ENCODE results near the gene BCL2.
"Not testable (repeated sequence)": the region's sequence is repeated elsewhere in the genome, so short reads cannot be mapped to it uniquely, and the experiment has no call there.

The BCL2 gene

DNA sequence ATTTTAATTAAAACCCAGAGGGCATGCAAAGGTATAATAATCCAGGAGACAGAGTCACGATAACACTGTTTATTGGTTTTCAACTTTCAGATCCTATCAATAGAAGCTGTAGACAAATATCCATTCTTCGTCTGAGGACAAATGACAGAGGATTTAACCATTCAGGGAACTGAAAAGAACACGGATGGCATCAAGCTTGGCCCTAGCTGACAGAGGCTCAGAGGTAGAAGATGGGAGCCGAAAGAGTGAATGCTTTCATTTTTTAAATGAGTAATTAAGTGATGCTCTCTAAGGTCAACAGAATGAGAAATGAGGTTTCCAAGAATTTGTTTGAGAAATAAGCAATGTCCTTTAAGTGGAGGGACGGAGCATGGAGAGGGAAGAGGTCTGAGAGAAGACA, 62.1 kb downstream of the BCL2 start:
- no peak for DNase-seq

DNA sequence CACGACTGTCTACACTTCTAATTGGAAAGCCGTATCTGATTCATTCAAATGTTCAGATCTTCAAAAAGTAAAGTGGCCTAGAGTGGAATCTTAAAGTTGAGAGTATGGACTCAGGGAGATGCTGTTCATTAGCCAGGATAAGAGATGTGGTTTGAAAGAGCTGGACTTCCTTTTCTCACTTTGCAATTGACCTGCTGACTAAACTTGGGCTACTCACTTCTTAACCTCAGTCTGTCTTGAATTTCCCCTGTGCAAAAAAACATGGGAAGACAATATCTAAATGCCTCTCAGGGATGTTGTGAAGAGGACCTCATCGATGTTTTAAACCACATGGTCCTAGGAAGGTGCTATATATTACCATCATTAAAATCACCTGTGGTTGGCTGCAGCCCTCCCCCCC, 64.1 kb downstream of the BCL2 start:
- no peak for DNase-seq

DNA sequence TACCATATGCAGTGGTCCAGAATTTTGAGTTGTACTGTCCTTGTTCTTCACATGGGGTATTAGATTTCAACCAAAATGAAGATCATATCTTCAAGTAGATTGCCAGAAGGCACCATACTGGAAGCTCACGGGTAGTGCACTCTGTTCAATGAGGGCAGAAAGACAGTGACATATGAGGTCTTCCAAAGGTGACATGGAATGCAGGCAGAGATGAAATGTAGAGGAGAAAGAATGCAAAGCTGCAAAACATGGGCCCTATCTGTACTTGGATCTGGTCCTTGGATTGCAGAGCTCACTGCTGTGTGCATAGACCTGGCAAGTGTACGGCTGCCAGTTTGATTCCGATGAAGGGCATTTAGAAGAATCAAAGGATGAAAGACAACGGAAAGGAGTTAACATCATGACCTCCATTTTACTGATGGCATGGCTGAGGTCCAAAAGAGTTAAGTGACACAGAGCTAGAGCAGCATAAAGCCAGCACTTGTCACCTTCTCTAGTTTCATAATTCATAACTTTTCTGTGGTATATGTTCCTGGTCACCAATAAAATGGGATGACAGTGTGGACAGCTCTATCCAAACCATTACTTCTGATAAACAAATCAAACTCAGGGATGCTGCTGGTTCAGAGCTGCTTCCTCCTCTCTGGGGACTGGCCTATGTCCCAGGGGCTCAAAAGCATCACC, 64.7 kb downstream of the BCL2 start:
- no peak for DNase-seq

DNA sequence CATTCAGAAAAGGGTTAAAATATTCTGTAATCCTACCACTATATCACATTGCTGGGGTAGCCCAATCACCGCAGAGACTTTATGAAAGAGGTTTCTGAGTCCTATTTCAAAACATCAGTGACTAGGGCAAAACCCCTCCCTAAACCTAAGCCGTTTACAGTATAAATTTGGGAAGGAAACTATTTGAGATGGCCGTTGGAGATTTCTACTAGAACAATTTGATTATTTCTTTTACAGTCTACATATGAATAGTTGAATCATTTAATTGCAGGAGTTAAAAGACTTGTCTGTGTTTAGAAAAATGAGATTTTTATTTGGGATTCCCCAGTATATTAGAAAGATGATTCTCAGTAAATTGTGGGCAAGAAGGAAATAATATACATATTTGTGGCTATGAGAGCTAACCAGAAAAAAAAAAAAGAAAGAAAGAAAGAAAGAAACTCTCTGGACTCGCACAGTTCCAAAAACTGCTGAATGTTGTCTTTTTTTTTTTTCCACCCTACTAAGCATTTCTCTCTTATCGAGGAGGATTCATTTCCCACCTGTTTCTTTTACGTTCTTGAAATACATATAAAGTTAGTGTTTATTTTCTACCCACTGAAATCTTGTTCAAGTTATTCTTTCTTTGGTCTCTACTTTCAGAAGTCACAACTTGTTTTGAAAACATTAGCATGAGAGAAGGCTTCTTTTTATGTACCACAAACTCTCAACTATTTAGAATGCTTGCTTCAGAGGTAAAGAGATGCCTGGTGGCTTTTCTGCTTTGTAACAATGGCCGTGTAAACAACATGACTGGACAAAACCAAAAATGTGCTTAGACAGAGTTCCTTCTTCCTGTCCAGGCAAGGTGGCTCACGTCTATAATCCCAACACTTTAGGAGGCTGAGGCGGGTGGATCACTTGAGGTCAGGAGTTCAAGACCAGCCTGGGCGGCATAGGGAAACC, 65.9 kb downstream of the BCL2 start:
- DNase-seq = no peak

DNA sequence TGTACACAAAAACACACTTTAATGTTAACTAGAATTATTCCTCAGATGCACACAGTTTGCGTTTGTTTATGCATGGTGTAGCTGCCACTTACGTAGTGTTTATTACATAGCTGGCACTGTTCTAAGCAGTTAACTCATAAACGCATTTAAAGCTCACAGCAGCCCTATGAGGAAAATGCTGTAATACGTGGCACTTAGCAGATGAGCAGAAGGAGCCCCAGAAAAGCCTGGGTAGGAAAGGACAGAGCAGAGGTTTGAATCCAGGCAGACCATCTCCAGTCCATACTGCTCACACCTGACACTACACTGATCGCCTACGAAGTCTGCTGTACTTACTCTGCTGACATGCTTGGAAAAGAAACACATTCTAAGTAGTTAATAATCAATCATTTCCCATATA, 66.6 kb downstream of the BCL2 start:
- DNase-seq = no peak

DNA sequence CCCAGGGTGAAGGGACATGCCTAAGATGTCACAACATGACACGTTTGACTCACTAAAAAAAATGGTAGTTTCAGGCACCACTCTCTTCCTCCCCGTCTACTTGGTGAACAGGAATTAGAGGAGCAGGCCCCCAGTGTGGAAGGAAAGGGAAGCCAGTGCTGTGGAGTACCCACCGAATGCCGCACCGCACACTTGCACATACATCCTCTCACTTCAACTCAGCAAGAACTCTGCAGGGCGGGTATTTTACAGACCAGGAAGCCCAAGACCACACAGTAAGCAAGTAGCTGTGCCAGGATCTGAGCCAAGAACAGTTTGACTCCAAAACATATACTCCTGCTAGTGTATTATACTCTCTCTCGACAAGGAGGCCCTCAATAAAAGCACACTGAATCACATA, 69.8 kb downstream of the BCL2 start:
- DNase-seq = peak; percentile 50

DNA sequence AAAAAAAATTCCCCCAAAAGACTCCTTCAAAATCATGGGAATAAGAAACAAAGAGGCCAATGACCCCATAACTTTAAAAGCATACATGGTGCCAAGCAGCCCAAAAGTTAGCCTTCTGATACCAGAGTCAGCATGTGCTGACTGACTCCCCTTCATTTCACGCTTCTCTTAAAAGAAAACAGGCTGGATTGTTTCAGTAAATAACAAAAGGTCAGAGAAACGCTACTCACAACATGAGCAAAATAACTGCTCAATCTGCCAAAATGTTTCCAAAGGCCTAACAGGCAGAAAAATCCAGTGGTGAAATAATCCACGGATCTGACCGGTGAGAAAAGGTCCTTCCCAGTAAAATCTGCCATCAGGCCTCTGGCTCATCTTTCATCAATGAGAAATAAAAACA, 71.6 kb downstream of the BCL2 start:
- no peak for DNase-seq

DNA sequence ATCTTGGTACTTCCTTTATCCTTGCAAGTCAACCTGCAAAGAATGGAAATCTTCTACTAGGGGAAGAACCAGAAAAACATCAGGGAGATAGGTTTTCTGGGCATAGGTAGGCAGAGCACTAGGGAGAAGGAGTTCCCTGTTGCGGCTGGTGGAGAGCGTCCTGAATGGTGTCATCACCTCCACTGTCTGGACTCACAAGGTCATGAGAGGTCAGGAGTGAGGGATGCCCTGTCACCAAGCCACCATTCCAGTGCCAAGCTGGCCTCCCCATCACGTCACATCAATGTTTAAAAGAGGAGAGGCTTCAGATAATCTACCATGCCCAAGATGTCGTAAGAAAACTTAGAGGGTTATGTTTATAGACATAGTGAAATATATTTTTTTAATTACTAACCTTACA, 72.1 kb downstream of the BCL2 start:
- no peak for DNase-seq

DNA sequence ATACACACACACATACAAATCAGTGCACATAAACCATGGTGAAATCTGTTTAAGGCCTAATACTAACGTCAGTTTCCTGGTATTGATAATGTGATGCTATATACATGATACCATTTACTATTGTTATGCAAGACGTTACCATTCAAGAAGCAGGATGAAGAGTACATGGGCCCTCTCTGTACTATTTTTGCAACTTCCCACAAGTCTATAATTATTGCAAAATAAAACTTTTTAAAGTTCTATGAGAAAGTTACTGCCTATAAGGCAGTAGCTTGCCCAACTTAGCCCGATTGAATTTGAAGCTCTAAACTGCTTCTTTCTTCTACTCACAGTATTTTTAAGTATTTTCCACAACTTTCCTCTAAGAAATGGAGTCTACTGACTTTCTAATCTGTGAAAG, 74.0 kb downstream of the BCL2 start:
- no peak for DNase-seq

DNA sequence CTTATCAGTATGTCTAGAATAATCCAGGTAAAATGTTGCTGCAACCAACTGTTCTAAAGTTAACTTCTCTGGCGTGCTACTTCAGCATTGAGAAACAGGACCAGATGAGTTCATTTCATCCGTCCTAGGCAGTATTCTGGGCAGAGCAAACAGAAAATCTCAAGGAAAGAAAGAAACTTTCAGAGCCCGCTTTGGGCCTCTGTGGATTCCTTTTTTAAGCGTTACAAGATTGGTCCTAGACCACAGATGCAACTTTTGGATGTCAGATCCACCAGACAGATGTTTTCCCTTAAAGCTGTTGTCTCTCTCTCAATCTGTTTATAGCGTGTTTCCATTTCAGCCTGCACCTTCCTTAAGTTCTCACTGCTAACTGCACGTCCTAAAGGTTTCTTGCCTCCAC, 75.0 kb downstream of the BCL2 start:
- DNase-seq = no peak

DNA sequence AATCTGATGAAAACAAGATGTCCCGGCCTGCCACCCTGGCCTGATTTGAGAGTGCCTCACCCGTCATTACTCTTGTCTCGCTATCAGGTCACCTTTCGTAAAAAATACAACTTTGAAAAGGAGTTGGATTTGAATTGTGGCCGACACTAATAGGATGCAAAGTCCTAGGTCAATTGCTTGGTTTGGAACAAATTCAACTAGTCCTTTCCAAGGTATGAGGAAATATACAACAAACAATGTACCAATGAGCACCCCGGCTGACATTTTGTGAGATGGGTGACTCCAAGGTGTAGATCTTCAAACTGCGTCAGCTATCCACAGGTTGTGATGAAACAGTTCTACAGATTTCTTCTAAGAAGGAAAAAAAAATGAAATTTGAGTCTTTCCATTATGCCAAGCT, 77.8 kb downstream of the BCL2 start:
- no peak for DNase-seq

DNA sequence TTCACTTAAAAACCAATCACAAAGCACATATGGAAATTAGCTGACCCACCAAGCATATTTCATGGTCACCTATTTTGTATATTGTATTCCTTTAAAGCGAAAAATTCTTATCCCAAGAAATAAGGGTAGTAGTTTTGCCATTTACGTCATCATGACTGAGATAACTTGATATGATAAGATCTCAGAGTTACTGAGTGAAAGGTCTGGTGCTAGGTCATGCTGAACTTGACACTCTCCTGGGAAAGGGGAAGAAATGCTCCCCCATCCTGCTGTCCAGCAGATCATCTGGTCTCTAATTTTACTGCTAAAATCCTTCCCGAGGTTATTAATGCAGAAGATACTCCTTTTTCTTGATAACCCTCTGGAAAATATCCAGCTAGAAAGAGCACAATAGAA, 78.3 kb downstream of the BCL2 start:
- DNase-seq = no peak

DNA sequence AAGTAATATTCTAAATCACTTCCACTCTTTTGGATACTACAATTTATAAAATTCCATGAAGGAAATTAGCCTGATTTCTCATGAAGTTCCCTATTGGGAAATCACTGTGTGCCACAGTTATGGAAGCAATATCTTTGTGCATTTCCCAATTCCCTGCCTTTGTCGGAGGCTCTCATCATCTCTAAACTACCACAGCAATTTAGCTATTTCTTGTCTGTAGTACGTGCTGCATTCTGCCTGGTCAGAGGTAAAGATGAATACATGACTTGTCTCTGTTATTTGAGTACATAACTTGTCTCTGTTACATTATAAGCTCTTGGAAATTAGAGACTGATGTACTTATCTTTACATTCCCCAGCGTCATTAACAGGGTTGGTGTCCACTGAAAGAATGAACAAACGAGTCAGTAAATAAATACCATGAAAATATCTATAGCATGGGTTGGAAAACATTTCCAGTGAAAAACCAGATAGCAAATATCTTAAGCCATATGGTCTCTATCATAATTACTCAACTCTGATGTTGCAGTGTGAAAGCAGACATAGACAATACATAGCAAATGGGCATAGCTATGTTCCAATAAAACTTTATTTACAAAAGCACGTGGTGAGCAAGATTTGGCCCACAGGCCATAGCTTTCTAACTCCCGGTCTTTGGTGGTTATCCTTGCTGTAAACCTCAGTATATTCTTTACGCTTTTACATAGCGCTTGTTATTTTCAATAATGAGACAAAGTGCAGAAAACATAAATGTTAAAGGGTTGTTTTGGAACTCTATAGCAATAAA, 78.8 kb downstream of the BCL2 start:
- no peak for DNase-seq

DNA sequence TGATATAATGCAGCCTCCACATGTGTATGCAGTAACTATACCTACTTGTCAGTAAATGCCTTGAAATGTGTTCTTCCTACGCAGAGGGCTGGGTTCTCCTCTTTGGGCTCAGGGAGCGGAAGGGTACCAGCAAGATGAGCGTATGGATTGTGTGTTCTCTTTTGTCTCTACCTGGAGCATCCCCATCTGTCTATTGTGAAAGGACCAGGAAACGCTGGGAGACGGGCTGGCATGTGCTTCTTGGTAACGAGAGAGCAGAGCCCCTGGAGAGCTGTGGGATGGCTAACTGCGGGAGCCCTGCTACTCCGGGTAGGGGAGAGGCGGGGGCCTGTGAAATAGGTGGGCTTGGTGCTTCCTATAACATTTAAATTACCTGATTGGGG, 80.9 kb downstream of the BCL2 start:
- DNase-seq = no peak

DNA sequence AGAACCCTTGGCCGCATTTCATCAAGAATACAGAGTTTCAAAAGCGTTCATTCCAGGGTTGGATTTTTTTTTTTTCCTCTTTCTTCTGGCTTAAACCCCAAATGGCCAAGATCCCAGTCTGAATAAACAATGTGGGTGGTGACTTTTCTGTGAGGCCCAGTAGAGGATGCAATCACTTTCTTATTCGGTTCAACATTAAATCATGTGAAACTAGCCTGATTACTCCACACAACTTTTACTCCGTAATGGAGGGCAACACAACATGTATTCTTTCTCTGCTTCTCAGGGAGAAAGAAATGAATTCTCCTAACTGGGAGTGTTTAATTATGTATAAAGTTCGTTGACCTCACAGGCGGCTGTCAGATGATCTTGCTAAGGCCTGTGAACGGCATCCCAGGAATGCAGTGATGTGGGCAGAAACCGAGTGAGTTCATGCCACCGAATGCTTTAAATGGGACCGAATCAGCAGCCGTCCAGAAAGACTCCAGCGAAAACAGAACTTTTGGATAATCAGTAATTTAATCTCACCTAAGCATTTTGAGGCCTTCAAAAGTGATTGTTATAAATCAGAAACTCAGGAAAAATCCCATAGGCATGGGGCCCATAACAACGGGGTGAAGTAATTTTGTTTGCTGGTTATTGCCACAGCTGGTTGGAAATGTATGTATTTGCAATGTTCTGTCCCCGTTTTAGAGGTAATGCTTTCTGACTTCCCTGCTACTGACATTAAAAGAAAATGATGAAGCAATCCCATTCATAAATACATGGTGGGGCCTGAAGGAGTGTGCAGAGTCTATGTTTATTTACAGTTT, 81.5 kb downstream of the BCL2 start:
- DNase-seq = no peak

DNA sequence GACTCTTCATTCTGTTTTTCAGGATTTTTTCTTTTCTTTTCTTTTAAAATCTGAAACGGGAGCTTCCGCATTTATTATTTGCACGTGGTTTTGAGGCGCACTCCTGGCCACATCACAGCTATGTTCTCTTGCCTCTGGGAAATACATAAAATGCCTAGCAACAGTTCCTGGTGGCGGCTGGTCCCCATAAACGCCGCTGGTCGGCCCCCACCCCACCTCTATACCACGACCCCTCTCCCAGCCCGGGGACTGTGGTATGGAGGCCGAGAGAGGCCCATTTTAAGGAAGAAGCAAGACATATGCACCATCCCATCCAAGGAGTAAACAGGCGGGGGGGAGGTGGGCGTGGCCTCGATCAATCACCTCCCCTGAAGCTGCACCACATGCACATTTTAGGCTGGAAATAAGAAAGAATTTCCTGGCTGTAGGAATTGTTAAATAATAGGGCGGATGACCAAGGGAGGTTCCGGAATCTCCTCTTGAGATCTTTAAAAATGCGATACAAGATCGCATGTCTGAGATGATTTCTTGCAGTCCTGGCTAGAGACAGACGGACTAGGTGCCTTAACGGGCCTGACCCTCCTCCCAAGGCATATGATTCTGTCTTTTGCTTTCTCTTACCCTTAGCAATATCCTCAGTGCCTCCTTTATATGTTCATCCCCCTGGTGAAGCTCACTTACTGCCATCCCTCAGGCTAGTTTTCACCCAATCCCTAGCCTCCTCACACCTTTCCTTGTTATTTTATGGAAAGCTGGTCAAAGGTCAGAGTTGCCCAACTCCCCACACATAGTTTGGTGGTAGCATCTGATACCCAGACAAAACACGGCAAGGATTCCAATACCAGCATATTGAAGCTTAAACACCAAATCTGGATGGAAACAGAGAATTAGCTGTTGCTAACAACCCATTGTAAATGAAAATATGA, 82.4 kb downstream of the BCL2 start:
- DNase-seq = no peak

DNA sequence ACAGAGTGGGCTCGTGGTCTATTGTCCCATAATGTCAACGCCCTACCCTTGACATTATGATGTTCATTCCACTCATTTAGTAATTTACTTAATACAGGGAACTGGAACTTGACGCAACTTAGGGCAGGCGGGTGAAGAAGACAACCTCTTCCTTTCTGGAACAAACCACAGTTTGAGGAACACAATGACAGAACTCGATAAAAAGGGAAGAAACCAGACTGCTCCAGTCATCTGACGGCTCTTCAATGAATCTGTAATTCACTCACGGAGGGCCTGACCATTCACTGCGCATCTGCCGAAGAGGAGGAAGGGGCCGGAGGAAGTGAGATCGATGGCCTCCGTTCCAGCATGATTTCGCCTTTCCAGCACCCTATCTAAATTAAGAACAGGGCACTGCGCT, 83.2 kb downstream of the BCL2 start:
- DNase-seq = no peak

DNA sequence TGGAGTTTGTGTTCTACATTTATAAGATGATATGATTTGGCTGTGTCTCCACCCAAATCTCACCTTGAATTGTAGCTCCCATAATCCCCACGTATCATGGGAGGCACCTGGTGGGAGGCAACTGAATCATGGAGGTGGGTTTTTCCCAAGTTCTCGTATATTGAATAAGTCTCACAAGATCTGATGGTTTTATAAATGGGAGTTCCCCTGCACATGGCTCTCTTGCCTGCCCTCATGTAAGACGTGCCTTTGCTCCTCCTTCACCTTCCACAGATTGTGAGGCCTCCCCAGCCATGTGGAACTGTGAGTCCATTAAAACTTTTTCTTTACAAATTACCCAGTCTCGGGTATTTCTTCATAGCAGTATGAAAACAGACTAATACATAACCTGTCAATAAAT, 83.6 kb downstream of the BCL2 start:
- DNase-seq = not testable (repeated sequence)

DNA sequence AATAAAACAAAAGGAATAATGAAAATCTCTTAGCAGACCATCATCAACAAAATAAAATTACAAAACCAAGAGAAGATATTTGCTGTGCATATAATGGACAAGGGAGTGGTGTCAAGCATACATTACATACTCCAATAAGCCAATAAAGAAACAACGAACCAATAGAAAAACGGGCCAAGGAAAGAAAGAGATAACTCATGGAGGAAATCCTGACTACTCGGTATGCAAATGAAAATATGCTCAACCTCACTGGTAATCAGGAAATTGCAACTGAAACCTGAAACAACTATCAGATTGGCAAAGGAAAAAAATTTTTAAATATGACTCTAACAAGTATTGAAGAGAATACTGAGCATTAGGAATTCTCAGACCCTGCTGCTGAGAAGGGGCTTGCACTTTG, 84.7 kb downstream of the BCL2 start:
- DNase-seq = no peak

DNA sequence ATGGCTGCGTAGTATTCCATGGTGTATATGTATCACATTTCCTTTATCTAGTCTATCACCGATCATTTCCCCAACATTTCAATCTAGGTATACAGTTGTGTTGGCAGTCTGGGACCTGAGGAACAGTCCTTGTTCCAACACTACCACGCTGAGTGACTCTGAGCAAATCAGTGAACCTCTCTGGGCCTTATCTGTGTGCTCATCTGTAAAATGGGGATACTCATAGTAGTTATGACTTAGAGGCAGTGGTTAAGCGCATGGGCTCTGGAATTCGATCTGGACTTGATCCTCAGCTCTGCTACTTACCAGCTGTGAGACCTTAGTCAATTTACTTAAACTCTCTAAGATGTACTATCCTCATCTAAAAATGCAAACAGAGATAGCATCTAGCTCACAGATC, 85.1 kb downstream of the BCL2 start:
- no peak for DNase-seq

DNA sequence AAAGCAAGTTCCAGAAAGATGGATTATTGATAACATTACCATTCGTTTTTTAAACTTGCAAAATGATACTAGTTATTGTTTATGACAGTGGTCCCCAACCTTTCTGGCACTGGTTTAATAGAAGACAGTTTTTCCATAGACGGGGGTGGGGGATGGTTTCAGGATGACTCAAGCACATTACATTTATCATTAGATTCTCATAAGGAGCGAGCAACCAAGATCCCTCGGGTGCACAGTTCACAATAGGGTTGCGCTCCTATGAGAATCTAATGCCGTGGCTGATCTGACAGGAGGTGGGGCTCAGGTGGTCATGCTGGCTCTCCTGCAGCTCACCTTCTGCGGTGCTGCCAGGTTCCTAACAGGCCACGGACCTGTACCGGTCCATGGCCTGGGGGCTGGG, 86.2 kb downstream of the BCL2 start:
- no peak for DNase-seq

DNA sequence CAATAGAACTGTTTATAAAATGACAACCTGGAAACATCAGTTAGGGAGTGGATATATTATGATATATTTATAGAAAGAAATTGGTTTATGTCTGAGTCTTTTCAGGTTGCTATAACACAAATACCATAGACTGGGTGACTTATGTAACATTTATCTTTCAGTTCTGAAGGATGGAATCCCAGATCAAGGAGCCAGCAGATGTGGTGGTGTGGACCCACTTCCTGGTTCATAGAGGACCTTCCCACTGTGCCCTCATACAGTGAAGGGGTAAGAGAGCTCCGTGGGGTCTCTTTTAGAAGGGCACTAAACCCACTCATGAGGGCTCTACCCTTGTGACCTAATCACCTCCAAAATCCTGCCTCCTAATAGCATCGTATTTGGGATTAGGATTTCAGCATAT, 86.7 kb downstream of the BCL2 start:
- DNase-seq = no peak
